Mucosa of gallbladder (tissue), 1 donor: ENCODE results near the gene CD52. TPM values are rescaled to one million over a fixed set of nuclear protein-coding genes. Genes with fewer than 3 reads are reported as not detected.

Experiments used
- DNase-seq: peaks from one replicate; pipeline ENCODE4 v3.0.0-alpha.2; 2020; ENCODE audit warnings: low spot score
- total RNA-seq: library from RNA; stranded (reverse); gene quantifications from one replicate; pipeline ENCODE4 v1.2.1, GENCODE V29; 2021
- donor health status: DM: no; HTN: no; CAD: no.

The CD52 gene, protein sequence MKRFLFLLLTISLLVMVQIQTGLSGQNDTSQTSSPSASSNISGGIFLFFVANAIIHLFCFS
- total RNA-seq = 21.1 TPM

DNA sequence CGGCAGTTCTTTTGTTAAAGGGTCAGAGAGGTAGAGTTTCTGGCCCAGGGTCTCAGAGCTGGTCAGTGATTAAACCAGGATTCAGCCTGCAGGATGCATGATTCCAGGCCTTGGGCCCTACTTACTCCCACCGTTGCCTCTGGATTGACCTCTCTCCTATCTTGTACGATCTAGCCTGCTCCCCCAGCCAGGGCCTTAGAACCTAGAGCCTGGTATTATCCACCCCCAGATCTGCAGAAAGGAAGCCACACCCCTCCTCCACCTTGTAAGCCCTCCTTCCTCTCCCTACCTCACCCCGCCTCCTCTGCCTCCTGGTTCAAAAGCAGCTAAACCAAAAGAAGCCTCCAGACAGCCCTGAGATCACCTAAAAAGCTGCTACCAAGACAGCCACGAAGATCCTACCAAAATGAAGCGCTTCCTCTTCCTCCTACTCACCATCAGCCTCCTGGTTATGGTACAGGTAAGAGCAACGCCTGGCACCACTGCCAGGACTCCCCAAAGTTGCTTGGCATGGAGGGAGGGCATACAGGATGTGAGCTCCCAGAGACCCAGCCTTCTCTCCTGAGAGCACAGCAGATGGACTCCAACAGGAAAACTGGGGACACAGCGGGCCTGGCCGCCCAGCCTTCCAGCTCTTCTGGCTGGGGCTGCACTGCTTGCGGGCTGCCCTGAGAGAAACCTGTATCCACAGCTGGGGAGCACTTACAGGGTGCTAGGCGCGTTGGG is at the start of gene CD52:
CD52 (plus strand) TSS at position 347 of the 726 bp plus-strand sequence; CDS start at position 407, 60 bp downstream.
- no peak for DNase-seq

DNA sequence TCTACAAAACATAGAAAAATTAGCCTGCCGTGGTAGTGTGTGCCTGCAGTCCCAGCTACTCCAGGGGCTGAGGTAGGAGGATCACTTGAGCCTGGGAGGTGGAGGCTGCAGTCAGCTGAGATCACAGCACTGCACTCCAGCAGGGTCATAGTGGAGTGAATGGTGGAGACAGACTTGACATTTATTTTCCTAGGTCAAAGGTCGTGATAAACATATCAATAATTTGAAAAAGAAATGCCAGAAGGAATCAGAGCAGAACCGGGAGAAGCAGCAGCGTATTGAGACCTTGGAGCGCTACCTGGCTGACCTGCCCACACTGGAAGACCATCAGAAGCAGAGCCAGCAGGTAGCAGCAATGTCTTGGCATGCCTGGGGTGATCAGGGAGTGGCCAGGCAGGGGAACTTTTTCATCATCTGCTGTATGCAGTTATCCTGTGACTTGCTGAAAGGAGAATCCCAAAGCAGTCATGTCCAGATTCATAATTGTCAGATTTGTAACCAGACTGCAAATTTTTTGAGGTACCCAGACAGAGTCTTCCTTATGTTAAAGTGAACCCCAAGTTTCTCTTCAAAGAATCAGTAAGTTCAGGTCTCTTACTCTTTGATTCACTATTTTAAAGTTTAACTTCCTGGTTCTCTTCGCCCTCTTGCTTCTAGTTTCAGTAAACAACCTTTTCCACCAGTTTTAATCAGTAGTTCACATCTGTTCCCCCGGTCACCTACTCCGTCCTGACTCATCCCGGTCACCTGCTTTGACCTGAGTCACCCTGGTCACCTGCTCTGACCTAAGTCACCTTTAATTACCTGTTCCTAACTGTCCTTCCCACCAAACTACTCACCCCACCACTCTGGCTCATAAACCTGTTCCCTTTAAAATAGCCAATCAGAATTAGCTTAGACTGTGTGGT is 49.2 kb upstream of the CD52 start:
- DNase-seq = no peak

DNA sequence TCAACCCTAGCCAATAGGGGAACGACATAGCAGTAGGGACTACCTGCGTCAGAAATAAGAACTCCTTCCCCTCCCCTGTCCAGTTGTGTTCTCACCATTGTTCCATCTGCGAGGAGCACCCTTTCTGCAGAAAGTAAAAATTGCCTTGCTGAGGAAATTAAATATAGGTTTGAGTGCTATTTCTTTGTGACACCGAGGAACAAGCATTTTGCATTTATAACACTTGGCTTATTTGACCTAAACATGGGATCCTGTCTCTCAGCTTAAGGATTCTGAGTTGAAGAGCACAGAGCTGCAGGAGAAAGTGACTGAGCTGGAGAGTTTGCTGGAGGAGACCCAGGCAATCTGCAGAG is 48.6 kb upstream of the CD52 start:
- no peak for DNase-seq

DNA sequence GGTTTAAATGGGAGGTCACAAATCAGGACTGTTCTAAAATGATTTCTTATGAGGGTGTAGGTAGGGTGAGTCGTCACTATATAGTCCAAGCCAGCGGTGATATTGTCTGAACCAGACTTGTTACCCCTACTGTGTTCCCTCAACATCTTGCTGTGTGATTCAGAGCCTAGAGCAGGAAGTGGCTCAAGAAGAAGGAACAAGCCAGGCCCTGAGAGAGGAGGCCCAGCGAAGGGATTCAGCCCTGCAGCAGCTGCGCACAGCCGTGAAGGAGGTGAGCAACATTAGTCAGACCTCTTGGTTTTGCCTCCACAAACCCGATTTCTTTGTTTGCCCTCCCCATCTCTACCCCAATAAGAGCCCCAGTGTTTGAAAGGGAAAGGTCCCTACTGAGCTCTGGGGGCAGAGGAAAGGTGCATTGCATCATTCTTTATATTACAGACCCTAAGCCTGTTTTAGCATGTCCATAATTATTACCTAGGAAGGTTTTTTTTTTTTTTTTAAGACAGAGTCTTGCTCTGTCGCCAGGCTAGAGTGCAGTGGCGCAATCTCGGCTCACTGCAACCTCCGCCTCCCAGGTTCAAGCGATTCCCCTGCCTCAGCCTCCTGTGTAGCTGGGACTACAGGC is 42.8 kb upstream of the CD52 start:
- DNase-seq = no peak

DNA sequence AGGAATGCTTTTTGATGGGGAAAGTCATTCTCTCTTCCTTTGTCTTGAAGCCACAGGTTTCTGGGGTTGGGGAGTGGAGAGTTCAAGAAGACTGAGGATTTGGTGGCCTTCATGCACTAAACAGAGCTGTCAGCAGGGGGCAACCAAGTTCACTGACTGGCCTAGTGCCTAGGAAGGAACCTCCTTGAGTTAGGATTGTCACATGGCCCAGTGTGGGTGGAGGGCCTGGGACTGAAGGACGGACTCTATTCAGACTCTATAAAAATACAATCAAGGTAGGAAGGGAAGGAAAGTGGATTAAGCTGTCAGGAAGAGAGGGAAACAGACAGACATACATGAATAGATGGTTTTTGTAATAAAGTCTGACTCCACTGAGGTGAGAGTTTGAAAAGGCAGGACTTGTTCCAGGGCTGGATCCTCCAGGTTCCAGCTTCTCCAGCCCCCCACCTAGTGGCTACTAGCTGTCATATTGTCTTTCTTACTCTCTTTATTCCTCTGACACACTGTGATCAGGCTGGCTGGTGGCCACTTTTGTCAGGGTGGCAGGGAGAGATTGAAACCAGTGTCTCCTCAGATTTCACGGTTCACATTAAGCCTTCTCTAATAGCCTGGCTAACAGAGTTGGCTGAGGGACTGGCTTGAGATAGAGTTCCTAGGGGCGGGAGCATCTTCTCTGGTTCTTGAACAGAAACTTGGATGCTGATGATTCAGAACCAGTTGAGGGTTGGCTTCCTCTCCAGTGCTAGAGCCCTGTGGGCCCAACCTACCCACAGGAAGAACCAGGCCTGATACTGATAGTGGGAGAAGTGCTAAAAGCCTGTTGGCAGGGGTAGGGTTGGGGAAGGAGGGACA is 42.0 kb upstream of the CD52 start:
- peak; percentile 87 for DNase-seq

DNA sequence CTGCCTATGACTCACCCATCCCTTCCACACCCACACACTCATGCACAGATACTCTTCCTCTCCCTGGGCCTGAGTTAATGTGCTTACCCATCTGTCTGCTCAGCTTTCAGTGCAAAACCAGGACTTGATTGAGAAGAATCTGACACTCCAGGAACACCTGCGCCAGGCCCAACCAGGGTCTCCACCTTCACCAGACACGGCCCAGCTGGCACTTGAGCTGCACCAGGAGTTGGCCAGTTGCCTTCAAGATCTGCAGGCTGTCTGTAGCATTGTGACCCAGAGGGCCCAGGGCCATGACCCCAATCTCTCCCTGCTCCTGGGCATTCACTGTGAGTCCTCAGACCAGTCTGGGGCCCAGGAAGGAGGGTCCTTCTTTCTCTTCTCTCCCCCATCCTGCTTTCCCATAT is 41.3 kb upstream of the CD52 start:
- no peak for DNase-seq

DNA sequence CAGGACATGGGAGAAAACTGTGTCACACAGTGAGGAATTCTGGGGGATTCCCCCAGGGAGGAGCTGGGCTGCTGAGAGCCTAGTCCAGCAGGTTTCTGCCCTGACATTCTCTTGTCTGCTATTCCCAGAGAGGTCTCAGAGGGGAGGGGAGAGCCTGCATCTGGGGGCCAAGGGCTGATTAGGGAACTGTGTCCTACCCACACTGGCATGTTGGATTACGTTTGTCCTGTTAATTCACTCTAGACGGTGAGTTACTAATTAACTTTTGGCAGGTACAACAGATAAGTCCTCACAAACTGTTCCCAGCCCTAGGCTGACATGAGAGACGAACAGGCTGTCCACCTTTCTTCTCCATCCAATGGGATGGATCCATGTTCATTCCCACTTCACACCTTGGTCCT is 40.5 kb upstream of the CD52 start:
- DNase-seq = no peak

DNA sequence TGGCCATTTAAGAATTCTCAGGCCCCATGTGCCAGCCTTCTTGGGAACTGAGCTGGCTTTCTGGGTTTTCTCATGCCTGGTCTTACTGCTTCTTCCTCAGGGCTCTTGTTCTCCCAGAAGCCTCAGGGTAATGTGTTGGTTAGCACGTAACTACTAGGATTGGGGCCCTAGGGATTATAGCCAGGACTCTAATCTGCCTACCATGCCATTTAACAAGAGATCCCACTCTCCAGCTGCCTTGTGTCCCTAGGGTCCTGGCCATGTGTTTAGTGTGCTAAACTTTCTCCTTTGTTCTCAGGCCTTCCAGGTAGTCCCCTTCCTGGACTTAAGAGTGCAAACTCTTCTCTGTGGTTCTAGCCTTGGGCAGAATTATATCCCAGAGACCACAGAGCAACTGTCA is 40.0 kb upstream of the CD52 start:
- no peak for DNase-seq

DNA sequence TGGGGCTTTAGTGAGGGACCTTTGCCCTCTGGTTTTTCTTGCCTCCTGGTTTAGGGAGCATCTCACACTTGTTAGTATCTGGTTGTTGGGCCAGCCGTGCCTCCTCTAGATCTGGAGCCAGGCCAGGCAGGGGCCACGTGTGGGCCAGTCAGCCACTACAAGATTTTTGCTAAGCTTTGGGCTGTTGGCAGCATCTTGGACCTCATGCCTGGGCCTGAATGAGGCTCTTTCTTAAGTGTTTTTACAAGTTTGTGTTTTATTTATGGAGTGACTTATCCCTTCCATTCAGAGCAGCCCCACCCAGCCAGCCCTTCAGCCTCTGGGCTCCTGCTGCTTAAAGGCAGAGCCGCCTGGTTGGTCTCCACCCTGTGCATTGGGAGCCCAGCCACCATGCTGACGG is 39.5 kb upstream of the CD52 start:
- no peak for DNase-seq

DNA sequence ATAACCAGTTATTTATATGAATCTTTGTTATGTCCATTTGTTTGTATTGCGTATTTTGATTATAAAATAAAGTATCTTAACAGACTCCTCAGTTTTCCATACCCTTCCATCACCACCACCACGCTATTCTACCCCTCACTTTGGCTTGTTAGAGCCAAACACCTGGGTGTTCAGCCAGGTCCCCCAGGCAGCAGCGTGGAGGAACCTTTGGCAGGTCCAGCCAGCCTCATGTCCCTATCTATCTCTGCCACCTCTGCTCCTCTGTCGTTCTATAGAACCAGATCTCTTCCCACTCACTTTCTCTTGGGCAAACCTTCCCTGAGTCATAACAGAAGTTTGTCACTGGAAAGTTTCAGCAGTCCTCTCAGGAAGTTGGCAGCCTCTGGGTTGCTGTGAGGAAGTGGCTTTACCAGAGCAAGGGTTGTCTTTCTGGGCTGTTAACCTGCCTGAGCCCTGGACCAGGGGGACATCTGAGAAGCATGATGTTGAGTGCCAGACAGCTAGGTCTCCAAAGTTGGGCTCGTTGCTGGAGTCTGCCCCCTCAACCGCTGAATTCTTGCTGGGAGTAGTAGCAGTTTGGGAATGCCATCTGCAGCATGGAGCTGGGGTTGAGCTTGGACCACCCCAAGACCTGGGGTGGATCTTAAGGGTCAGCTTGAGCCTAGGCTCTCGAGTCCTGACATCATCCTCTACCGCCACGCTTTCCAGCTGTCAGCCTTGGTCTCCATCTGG is 38.9 kb upstream of the CD52 start:
- no peak for DNase-seq

DNA sequence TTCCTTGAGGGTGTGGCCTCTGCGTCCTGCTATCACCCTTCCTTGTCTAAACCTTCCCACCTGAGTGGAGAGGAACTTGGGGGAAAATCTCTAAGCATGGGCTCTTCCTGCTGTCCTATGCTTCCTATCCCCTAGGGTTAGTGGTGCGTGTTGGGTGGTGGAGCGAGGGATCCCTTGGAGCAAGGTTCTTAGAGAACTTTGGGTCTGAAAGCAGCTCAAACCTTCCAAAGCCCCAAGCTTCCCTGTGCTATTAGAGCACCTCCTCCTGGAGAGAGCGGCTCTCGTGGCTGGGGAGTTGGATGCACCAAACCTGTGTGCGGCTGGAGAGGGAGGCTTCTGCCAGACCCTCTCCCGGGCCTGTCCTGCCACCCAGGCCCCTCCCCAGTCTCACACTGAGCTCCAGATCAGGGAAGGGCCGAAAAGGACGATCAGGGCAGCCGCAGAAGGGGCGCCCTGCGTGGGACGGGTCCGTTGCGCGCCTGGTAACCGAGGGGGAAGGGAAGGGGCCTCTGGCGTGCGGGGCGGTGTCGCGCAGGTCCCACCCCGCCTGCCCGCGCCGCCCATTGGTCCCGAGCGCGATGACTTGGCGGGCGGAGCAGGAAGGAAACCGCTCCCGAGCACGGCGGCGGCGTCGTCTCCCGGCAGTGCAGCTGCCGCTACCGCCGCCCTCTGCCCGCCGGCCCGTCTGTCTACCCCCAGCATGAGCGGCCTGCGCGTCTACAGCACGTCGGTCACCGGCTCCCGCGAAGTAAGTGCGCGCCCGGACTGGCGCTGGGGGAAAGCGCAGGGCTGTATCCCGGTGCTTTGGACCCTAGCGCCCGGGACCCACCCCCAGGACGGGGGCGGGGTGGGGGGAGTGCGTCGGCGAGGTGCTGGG is 38.1 kb upstream of the CD52 start, which contains the start of gene SH3BGRL3:
SH3BGRL3 (plus strand) TSS at position 631 of the 877 bp plus-strand sequence; CDS start at position 701, 70 bp downstream.
- DNase-seq = peak; percentile 86

DNA sequence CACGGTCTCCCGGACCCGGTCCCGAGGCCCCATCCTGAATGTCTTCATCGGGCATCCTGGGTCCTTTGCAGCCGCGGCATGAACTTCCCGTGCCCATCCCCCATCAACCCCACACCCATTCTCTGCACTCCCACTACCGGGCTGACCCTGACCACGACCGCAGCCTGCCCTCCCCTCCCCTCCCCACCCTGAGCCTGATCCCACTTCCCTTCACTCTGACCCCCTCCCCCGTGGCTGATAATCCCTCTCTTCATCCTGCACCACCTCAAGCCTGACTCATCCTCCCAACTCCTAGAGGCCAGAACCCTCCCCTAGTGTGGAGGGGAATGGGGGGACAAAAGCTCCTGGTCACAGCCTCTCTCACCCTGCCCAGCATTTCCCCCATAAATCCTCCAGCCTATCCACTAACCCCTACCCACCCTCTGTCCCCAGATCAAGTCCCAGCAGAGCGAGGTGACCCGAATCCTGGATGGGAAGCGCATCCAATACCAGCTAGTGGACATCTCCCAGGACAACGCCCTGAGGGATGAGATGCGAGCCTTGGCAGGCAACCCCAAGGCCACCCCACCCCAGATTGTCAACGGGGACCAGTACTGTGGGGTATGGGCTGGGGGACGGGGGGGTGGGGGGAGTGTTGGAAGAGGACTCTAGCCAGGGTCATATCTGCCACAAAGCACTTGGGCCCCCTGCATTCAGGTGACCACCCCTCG is 37.3 kb upstream of the CD52 start:
- DNase-seq = no peak

DNA sequence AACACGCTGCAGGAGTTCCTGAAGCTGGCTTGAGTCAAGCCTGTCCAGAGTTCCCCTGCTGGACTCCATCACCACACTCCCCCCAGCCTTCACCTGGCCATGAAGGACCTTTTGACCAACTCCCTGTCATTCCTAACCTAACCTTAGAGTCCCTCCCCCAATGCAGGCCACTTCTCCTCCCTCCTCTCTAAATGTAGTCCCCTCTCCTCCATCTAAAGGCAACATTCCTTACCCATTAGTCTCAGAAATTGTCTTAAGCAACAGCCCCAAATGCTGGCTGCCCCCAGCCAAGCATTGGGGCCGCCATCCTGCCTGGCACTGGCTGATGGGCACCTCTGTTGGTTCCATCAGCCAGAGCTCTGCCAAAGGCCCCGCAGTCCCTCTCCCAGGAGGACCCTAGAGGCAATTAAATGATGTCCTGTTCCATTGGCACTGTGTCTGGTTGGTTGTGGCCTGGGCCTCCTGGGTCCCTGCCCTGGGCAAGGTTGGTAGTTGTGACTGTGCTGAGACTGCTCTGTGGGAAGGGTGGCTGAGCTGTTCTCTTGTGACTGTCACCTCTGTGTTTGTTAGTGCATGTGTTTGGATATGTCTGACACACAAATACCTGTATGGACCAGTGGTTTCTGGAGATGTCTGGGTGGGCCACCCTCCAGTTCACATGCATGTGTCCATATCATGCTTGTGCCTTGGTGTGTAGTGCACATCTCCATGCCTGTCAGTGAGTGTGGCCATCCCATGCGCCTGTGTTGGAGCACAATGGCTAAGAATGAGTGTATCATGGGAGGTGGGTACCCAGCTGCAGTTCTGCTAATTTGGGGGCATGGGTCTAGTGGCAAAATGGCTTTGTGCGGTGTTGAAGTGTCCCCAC is 36.4 kb upstream of the CD52 start:
- no peak for DNase-seq

DNA sequence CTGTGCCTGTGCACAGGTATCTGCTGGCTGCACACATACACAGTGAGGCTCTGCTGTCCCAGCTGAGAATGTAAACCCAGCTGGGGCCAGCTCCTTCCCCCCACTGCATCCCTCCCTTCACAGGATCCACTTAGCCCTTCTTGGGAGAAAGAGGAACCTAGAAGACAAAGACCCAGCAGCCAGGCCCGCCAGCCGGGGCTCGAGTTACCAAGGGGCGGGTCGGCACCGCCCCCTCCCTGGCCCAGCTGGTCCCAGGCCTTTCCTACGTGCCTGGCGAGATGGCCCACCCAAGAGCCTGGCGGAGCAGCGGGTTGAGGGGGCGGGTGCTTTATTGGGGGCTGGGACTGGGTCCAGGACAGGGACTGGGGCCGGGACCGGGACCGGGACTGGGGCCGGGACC is 35.8 kb upstream of the CD52 start:
- no peak for DNase-seq

DNA sequence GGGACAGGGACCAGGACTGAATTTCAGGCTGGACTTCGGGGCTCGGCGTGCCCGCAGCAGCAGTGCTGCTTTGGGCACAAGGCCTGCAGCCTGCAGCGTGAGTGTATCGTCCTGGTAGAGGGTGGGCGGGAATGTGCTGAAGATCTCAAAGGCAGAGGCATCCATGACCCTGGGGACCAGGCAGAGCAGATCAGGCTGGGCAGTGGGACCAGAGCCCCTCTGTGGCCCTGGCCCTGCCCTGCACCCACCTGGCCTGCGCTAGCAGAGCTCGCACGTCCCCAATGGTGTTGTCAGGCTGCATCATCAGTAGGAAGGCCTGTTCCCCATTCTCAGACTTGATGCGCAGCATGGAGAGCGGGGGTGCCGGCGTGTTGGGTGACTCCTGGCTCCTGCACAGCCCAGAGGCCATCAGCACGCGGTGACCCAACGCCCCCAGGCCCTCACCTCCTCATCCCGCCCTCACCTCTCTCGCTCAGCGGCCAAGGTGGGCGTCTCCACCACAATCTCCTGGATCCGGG is 35.3 kb upstream of the CD52 start:
- DNase-seq = no peak

DNA sequence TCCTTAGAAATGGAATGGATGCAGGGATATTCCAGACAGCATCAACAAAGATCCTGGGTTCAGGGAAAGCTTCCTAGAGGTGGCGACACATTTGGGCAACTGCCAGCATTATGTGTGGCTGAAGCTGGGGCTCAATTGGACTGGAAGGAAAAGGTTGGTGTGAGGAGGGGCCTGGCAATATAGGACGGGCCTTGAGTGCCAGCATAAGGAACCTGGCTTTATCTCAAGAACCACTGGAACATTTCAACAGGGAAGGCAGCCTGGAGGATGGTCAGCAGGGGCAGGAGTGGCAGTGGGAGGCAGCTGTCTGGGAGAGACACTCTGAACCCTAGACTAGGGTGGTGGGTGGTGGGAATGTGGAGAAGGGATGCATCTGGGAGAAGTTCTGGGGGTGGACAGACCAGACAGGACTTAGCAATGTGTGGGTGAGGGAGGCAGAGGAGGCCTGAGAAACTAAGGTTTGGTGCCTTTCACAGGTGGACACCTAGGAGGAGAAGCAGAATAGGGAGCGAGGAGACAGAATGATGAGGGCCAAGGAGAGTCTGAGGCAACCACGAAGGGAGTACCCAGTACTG is 34.4 kb upstream of the CD52 start:
- DNase-seq = no peak

DNA sequence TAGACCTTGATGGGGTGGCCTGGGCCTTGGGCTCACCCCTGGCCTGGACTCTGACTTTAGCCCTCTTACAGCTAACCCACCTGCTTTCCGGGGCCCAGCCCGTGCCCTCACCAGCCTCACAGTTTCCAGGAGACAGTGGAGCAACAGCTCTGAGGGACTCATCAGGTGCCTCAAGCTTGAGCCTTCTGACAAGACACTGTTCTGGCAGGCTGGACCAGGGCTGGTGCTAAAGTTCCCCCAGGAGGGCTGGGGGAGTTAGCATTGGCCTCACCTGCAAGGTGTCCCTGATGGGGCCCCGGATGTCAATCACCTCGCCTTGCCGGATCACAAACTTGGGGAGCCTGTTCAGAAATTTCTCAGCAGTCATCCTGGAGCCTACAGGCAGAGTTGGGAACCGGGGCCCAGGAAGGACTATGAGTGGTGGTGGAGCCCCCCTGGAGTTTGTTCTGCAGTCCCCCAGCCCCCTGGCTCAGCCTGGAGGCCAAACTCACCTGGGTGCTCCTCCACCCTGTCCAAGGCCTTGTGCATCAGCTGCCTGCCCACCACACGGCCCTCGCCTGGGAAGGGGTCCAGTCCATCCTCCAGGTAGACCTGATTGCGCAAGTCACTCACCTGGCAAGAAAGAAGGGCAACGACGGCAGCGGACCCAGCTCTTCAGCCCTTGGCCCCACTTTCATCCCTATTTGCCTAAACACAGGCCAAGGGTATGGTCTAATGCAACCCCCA is 33.7 kb upstream of the CD52 start:
- DNase-seq = no peak
